Measurements from ENCODE around the gene PAM.
"Not testable (repeated sequence)": the region's sequence is repeated elsewhere in the genome, so short reads cannot be mapped to it uniquely, and the experiment has no call there.

Gene PAM

GRCh38 chr5:102941111-102941510 lies 186.0 kb downstream of the PAM start:
- no peak for DNase-seq (ENCODE audit: low read depth)

GRCh38 chr5:102946414-102946813 lies 191.3 kb downstream of the PAM start:
- DNase-seq (ENCODE audit: low read depth), result no peak

GRCh38 chr5:102946971-102947370 lies 191.9 kb downstream of the PAM start:
- DNase-seq (ENCODE audit: low read depth), result no peak

GRCh38 chr5:102955488-102955887 lies 200.4 kb downstream of the PAM start:
- no peak for DNase-seq (ENCODE audit: low read depth)

- DNase-seq (ENCODE audit: low read depth), result no peak
Observed at GRCh38 chr5:102956599-102956998, 201.5 kb downstream of the PAM start.

- DNase-seq (ENCODE audit: low read depth), result no peak
Observed at GRCh38 chr5:102957141-102957540, 202.0 kb downstream of the PAM start.

- no peak for DNase-seq (ENCODE audit: low read depth)
Observed at GRCh38 chr5:102958481-102959011, 203.4 kb downstream of the PAM start.

GRCh38 chr5:102959055-102959454 lies 203.9 kb downstream of the PAM start:
- DNase-seq (ENCODE audit: low read depth), result peak; percentile 87

GRCh38 chr5:102961671-102962070 lies 206.6 kb downstream of the PAM start:
- DNase-seq (ENCODE audit: low read depth), result no peak

- no peak for DNase-seq (ENCODE audit: low read depth)
Observed at GRCh38 chr5:102965653-102966052, 210.5 kb downstream of the PAM start.

GRCh38 chr5:102969641-102970040 lies 214.5 kb downstream of the PAM start:
- DNase-seq (ENCODE audit: low read depth), result no peak

GRCh38 chr5:102971676-102972293 lies 216.7 kb downstream of the PAM start:
- DNase-seq (ENCODE audit: low read depth), result no peak

GRCh38 chr5:102974177-102974576 lies 219.1 kb downstream of the PAM start:
- no peak for DNase-seq (ENCODE audit: low read depth)

- DNase-seq (ENCODE audit: low read depth), result no peak
Observed at GRCh38 chr5:102975045-102975444, 219.9 kb downstream of the PAM start.

- no peak for DNase-seq (ENCODE audit: low read depth)
Observed at GRCh38 chr5:102975457-102976182, 220.5 kb downstream of the PAM start.

- no peak for DNase-seq (ENCODE audit: low read depth)
Observed at GRCh38 chr5:102981957-102982635, 227.0 kb downstream of the PAM start.

- DNase-seq (ENCODE audit: low read depth), result no peak
Observed at GRCh38 chr5:102986074-102986473, 231.0 kb downstream of the PAM start.

GRCh38 chr5:102988459-102988858 lies 233.4 kb downstream of the PAM start:
- no peak for DNase-seq (ENCODE audit: low read depth)

GRCh38 chr5:102991802-102992201 lies 236.7 kb downstream of the PAM start:
- DNase-seq (ENCODE audit: low read depth), result no peak

GRCh38 chr5:102996011-102996575 lies 241.0 kb downstream of the PAM start:
- no peak for DNase-seq (ENCODE audit: low read depth)

- DNase-seq (ENCODE audit: low read depth), result no peak
Observed at GRCh38 chr5:102998224-102998623, 243.1 kb downstream of the PAM start.

GRCh38 chr5:102999191-102999590 lies 244.1 kb downstream of the PAM start:
- no peak for DNase-seq (ENCODE audit: low read depth)

GRCh38 chr5:102999621-103000020 lies 244.5 kb downstream of the PAM start:
- DNase-seq (ENCODE audit: low read depth), result not testable (repeated sequence)
